SK-N-SH (cell line): ENCODE data around the gene RAB4B. TPM values are rescaled to one million over a fixed set of nuclear protein-coding genes. Genes with fewer than 3 reads are reported as not detected.
"Not testable (repeated sequence)": the region's sequence is repeated elsewhere in the genome, so short reads cannot be mapped to it uniquely, and the experiment has no call there.

Experiments
- CTCF ChIA-PET: fragments of 300-600, 350-600 bp; formaldehyde crosslinking; extraction: SDS; loops from one replicate; lab custom pipeline; 2021; lab: Yijun Ruan, JAX
- POLR2A ChIA-PET: fragments of 350-600 bp; sonication (Branson Sonifier 250); formaldehyde crosslinking; extraction: SDS; loops from one replicate; lab custom pipeline; 2020; ENCODE audit warnings: antibody characterized with exemption, inconsistent platforms; lab: Yijun Ruan, JAX
- DNase-seq: peaks from one replicate; pipeline ENCODE4 v3.0.0; 2012
- H2AFZ ChIP-seq: fragments of 200-600 bp; sonication (generic); 2 replicates; pipeline ENCODE4 v1.8.1; 2016; ENCODE audit warnings: antibody characterized with exemption, mild to moderate bottlenecking, low read depth
- H3F3A ChIP-seq: fragments of 200-600 bp; sonication (generic); replicated peaks from 2 replicates; pipeline ENCODE3; 2016; ENCODE audit warnings: antibody characterized with exemption, mild to moderate bottlenecking; ENCODE audit not compliant: insufficient read depth
- H3K27ac ChIP-seq, 2 experiments: fragments of 200-500 bp in 1 of 2; fragments of 200-600 bp in 1 of 2; sonication (Bioruptor generic) in 1 of 2; sonication (generic), shearing (Covaris generic) in 1 of 2; 2 replicates each; pipeline versions ENCODE4 v1.5.1 to v1.6.1; 2014 to 2016; ENCODE audit warnings: low read depth in 2 of 2, inconsistent platforms in 1 of 2, low read length in 1 of 2, mild to moderate bottlenecking in 1 of 2, mixed read lengths in 1 of 2
- H3K27me3 ChIP-seq: fragments of 200-600 bp; sonication (generic), shearing (Covaris generic); 2 replicates; pipeline ENCODE4 v1.6.1; 2016; ENCODE audit warnings: mixed run types; ENCODE audit not compliant: insufficient read depth
- H3K36me3 ChIP-seq, 2 experiments: fragments of 200-500 bp in 1 of 2; fragments of 200-600 bp in 1 of 2; sonication (Bioruptor generic) in 1 of 2; sonication (generic) in 1 of 2; replicated peaks in 1 of 2; 2 replicates each; pipeline versions ENCODE3 to v1.5.1; 2014 to 2016; ENCODE audit warnings: low read length in 1 of 2, mild to moderate bottlenecking in 1 of 2; ENCODE audit not compliant: insufficient read depth in 2 of 2, control insufficient read depth in 1 of 2
- H3K4me1 ChIP-seq, 2 experiments: fragments of 200-500 bp in 1 of 2; fragments of 200-600 bp in 1 of 2; sonication (Bioruptor generic) in 1 of 2; sonication (generic), shearing (Covaris generic) in 1 of 2; 2 replicates each; pipeline versions ENCODE4 v1.5.1 to v1.6.1; 2014 to 2016; ENCODE audit warnings: low read depth in 1 of 2, low read length in 1 of 2, mixed run types in 1 of 2; ENCODE audit not compliant: insufficient read depth in 2 of 2, control insufficient read depth in 1 of 2
- H3K4me2 ChIP-seq: fragments of 200-600 bp; sonication (generic), shearing (Covaris generic); 2 replicates; pipeline ENCODE4 v1.6.1; 2017; ENCODE audit warnings: mixed run types
- H3K4me3 ChIP-seq, 2 experiments: fragments of 200-500 bp in 1 of 2; fragments of 200-600 bp in 1 of 2; sonication (Bioruptor generic) in 1 of 2; sonication (generic), shearing (Covaris generic) in 1 of 2; 2 replicates each; pipeline versions ENCODE4 v1.5.1 to v1.8.1; 2014 to 2016; ENCODE audit warnings: low read depth in 2 of 2, inconsistent platforms in 1 of 2, low read length in 1 of 2, mild to moderate bottlenecking in 1 of 2, mixed read lengths in 1 of 2, moderate library complexity in 1 of 2
- H3K79me2 ChIP-seq: fragments of 200-600 bp; sonication (generic); 2 replicates; pipeline ENCODE4 v1.8.1; 2017; ENCODE audit warnings: mild to moderate bottlenecking; ENCODE audit not compliant: insufficient read depth
- H3K9ac ChIP-seq: fragments of 200-600 bp; sonication (generic); 2 replicates; pipeline ENCODE4 v1.6.1; 2017; ENCODE audit warnings: mixed run types
- H3K9me2 ChIP-seq: fragments of 200-600 bp; sonication (generic); 2 replicates; pipeline ENCODE4 v1.6.1; 2017; ENCODE audit warnings: mixed run types
- H3K9me3 ChIP-seq: fragments of 200-600 bp; sonication (generic); 2 replicates; pipeline ENCODE4 v1.6.1; 2017; ENCODE audit warnings: mixed run types, mild to moderate bottlenecking, moderate library complexity
- H4K20me1 ChIP-seq: fragments of 200-600 bp; sonication (generic); 2 replicates; pipeline ENCODE4 v1.6.1; 2017; ENCODE audit warnings: mild to moderate bottlenecking, mixed run types; ENCODE audit not compliant: insufficient read depth
- ELF1 ChIP-seq: IDR thresholded peaks from 2 replicates; pipeline ENCODE4 v1.4.0; 2012
- FOSL2 ChIP-seq: IDR thresholded peaks from 2 replicates; pipeline ENCODE4 v1.4.0; 2012; ENCODE audit warnings: low read depth, mild to moderate bottlenecking, moderate library complexity, borderline replicate concordance
- GATA2 ChIP-seq: sonication (generic); formaldehyde crosslinking; IDR thresholded peaks from 2 replicates; pipeline ENCODE4 v1.5.0; 2020; ENCODE audit warnings: mild to moderate bottlenecking, missing genetic modification reagents
- MEF2A ChIP-seq: IDR thresholded peaks from 2 replicates; pipeline ENCODE4 v1.4.0; 2012; ENCODE audit warnings: low read depth, borderline replicate concordance
- MXI1 ChIP-seq: IDR thresholded peaks from 2 replicates; pipeline ENCODE4 v1.6.1; 2012; ENCODE audit warnings: mild to moderate bottlenecking, low read depth, low read length, improper control_type of control experiment
- NRF1 ChIP-seq: IDR thresholded peaks from 2 replicates; pipeline ENCODE4 v1.6.1; 2012; ENCODE audit warnings: low read depth, mild to moderate bottlenecking, low read length
- RCOR1 ChIP-seq: fragments of 150-350 bp; IDR thresholded peaks from 2 replicates; pipeline ENCODE4 v1.6.1; 2017; ENCODE audit warnings: antibody characterized with exemption, low read length
- RXRA ChIP-seq: IDR thresholded peaks from 2 replicates; pipeline ENCODE4 v1.4.0; 2012; ENCODE audit warnings: low read depth, mild to moderate bottlenecking, borderline replicate concordance
- SIN3A ChIP-seq: IDR thresholded peaks from 2 replicates; pipeline ENCODE4 v1.6.1; 2012; ENCODE audit warnings: low read depth, mild to moderate bottlenecking, low read length, moderate library complexity, borderline replicate concordance
- SMC3 ChIP-seq: IDR thresholded peaks from 2 replicates; pipeline ENCODE4 v1.6.1; 2012; ENCODE audit warnings: low read depth, low read length, improper control_type of control experiment
- TAF1 ChIP-seq: IDR thresholded peaks from 2 replicates; pipeline ENCODE4 v1.6.1; 2012; ENCODE audit warnings: low read depth, mild to moderate bottlenecking, low read length, moderate library complexity, borderline replicate concordance
- TCF12 ChIP-seq: IDR thresholded peaks from 2 replicates; pipeline ENCODE4 v1.4.0; 2012
- TEAD4 ChIP-seq: IDR thresholded peaks from 2 replicates; pipeline ENCODE4 v1.4.0; 2012; ENCODE audit warnings: mild to moderate bottlenecking, borderline replicate concordance; ENCODE audit not compliant: insufficient read depth
- YY1 ChIP-seq: IDR thresholded peaks from 2 replicates; pipeline ENCODE4 v1.4.0; 2012; ENCODE audit warnings: low read depth, mild to moderate bottlenecking
- WGBS: methylation state at CpG from one replicate; pipeline ENCODE4 v1.1.6; 2017; ENCODE audit warnings: low lambda C conversion rate; 5-methylcytosine and 5-hydroxymethylcytosine counted together
- polyA plus RNA-seq, 3 experiments: library from polyadenylated mRNA; depleted of rRNA; stranded (reverse); fragments of >200 nt; gene quantifications; 2 replicates each; pipeline ENCODE4 v1.2.3, GENCODE V29; 2012
- TF ChIP-seq, protein P1 (sequence below): IDR thresholded peaks from 2 replicates; pipeline ENCODE4; 2012
- TF ChIP-seq, protein P2 (sequence below): IDR thresholded peaks from 2 replicates; pipeline ENCODE4 v1.4.0; 2012; ENCODE audit warnings: low read depth
- TF ChIP-seq, protein P3 (sequence below): fragments of 150-350 bp; IDR thresholded peaks from 2 replicates; pipeline ENCODE4 v1.6.1; 2017; ENCODE audit warnings: antibody characterized with exemption, low read length, low read depth, borderline replicate concordance

The RAB4B gene
- polyA plus RNA-seq, 1 of the 3 experiments (the other 2 are of a cell fraction) = 53.2 TPM

DNA sequence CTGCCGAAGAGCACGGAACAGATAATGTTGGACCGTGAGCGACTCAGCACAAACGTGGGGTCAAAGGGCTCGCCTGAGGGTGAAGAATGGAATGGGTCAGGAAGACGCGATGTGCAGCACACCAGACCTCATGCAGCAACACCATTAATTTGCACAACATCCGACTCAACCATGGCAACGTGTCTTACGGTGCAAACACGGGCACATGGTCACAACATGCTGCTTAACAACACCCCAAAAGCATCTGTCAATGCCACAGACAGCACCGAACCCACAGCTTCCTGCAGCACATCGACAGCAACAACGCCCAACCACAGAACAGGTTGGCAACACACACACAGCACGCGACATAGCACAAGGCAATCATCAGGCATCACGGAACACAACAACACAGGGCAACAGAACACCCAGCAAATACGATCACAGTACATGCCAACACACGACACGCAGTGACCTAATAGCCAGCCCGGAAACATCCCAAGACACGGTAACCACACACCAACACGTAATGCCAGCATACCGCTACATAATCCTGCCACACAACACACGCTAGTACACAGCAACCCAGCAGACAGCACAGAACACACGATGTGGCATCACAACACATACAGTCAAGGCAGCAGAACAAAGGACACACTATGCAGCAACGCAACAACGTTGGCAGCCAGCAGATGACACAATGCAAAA lies 48.8 kb downstream of the RAB4B start:
- not testable (repeated sequence) for H2AFZ ChIP-seq, H3F3A ChIP-seq

DNA sequence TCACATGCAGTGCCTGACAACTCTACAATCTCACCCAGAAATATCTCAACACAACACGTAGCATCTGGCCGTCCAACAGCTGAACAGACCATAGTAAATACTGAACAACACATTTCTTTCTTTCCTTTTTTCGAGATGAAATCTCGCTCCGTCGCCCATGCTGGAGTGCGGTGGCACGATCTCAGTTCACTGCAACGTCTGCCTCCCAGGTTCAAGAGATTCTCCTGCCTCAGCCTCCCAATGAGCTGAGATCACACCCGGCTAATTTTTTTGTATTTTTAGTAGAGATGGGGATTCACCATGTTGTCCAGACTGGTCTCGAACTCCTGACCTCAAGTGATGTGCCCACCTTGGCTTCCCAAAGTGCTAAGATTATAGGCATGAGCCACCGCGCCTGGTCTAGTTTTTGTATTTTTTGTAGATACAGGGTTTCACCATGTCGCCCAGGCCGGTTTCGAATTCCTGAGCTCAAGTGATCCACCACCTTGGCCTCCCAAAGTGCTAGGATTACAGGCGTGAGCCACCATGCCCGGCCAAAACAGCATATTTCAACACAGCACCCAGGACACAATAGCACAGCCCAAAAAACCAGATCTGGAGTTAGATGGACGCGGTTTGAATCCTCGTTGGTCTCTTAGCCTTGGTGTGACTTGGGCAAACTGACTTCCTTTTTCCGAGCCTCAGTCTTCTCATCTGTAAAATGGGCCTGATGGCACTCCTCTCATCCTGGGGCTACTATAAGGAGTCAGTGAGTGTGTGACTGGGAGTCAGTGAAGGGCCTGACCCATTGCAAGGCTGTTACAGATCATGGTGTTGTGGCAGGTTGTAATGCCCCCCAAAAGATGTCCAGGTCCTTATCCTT lies 49.6 kb downstream of the RAB4B start:
- no peak overlapping the region for H3K27ac ChIP-seq
- H3K4me2 ChIP-seq = no peak overlapping the region
- H4K20me1 ChIP-seq = no peaks in the 10 kb centered on the region
- no peak overlapping the region for H2AFZ ChIP-seq
- no peaks in the 10 kb centered on the region for H3K9me2 ChIP-seq
- H3F3A ChIP-seq = no peaks in the 10 kb centered on the region
- no peaks in the 10 kb centered on the region for H3K79me2 ChIP-seq
- ChIA-PET POLR2A (no interaction called here), CTCF (interaction anchor here (0.8 to 1.2 kb wide), 2 partner anchors 8 to 164 kb away, joined by 3 to 5 read pairs; no protein-coding TSS in a partner anchor)
- WGBS = 92% methylated on average over 22 of the region's 22 CpGs
- H3K4me1 ChIP-seq = no peaks in the 10 kb centered on the region
- DNase-seq = no peak
- H3K9me3 ChIP-seq = no peaks in the 10 kb centered on the region
- no peak overlapping the region for H3K9ac ChIP-seq
- TF ChIP-seq NRF1 (no peak), TAF1 (no peak), MEF2A (no peak), MXI1 (no peak), FOSL2 (no peak), SMC3 (no peak), TCF12 (no peak), TEAD4 (no peak), YY1 (no peak), GATA2 (CRISPR knock-in tag) (no peak), SIN3A (no peak), RCOR1 (no peak), ELF1 (no peak), RXRA (no peak)
- TF ChIP-seq, protein P1, sequence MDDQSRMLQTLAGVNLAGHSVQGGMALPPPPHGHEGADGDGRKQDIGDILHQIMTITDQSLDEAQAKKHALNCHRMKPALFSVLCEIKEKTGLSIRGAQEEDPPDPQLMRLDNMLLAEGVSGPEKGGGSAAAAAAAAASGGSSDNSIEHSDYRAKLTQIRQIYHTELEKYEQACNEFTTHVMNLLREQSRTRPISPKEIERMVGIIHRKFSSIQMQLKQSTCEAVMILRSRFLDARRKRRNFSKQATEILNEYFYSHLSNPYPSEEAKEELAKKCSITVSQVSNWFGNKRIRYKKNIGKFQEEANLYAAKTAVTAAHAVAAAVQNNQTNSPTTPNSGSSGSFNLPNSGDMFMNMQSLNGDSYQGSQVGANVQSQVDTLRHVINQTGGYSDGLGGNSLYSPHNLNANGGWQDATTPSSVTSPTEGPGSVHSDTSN = no peak
- TF ChIP-seq, protein P2, sequence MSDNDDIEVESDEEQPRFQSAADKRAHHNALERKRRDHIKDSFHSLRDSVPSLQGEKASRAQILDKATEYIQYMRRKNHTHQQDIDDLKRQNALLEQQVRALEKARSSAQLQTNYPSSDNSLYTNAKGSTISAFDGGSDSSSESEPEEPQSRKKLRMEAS = no peak
- TF ChIP-seq, protein P3, sequence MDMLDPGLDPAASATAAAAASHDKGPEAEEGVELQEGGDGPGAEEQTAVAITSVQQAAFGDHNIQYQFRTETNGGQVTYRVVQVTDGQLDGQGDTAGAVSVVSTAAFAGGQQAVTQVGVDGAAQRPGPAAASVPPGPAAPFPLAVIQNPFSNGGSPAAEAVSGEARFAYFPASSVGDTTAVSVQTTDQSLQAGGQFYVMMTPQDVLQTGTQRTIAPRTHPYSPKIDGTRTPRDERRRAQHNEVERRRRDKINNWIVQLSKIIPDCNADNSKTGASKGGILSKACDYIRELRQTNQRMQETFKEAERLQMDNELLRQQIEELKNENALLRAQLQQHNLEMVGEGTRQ = no peak
- peaks cover 3 to 24% of the 10 kb centered on the region in 2 experiments for H3K36me3 ChIP-seq
- H3K4me3 ChIP-seq = no peak overlapping the region
- H3K27me3 ChIP-seq = no peaks in the 10 kb centered on the region

More for the DNA sequence above, 48.8 kb downstream of the RAB4B start:
- H3K36me3 ChIP-seq = peaks cover 3 to 24% of the 10 kb centered on the region in 2 experiments
- POLR2A ChIA-PET, H3K9ac ChIP-seq, H3K4me2 ChIP-seq, H3K4me3 ChIP-seq, H3K4me1 ChIP-seq, H3K9me3 ChIP-seq, H3K79me2 ChIP-seq, H4K20me1 ChIP-seq, H3K9me2 ChIP-seq, CTCF ChIA-PET, DNase-seq, H3K27ac ChIP-seq, H3K27me3 ChIP-seq: not testable (repeated sequence)
- 92% methylated on average over 29 of the region's 29 CpGs for WGBS
